HG02642 (cell line): ENCODE measurements around the gene SLC2A6.
"Not testable (repeated sequence)": the region's sequence is repeated elsewhere in the genome, so short reads cannot be mapped to it uniquely, and the experiment has no call there.

Experiments used
- ATAC-seq: cut with Tn5 transposase; IDR thresholded peaks from one replicate; pipeline ENCODE4 v1.9.1; 2021; ENCODE audit warnings: mild to moderate bottlenecking; ENCODE audit not compliant: unreplicated experiment, poor library complexity

The SLC2A6 gene

DNA sequence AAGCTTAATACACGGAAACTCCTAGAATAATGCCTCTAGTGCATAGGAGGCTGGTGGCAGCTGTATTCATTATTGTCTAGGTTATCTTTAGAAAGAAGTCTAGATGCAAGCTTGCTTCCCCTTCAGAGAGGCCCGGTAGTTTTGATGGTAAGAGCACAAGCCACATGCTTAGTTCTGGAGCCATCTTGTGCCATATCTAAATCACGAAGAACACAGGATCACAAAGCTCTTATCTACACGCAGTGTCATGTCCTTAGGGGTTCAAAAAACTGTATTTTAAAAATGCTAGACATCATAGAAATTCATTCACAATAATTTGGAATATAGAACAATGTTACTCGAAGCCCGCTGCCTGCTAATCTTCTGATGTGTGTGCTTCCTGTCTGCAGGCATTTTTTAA, 12.9 kb downstream of the SLC2A6 start:
- no peak for ATAC-seq

GRCh38 chr9:133464638-133465037, 14.3 kb downstream of the SLC2A6 start:
- ATAC-seq = no peak

DNA sequence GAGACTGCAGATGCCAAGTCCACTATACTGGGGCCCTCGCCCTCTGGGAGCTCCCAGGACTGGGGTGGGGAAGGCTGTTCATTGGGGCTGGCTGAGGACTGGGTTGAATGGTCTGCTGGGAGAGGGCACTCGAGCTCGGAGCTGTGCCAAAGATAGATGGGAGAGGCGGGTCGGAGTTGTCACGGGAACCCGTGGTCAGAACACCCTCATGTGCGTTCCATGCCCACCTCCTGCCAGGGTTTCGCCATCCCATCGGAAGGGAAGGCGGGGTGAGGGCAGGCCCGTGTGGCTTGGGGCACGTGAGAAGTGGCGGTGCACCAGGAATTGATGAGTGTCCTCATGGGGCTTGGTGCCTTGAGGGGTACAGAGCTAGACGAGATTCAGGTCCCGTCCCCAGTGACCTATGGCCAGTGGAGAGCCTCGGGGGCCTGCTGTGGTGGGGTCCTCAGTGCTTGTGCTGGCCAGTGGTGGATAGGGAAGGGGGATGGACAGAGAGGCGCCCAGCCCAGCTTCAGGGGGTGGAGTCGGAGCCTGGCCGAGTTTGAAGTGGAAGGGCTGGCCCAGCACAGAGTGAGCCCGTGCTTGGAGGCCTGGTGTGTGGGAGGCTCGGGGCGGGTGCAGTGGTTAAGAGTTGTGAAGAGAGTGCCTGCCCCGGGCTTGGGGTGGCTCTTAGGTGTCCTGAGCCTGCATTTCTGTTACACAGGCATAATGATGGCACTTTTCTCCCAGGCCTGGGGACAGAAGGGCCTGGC, 14.9 kb downstream of the SLC2A6 start:
- no peak for ATAC-seq

- ATAC-seq = no peak
Measured at GRCh38 chr9:133463234-133463863, 15.6 kb downstream of the SLC2A6 start.

- ATAC-seq = no peak
Measured at GRCh38 chr9:133461975-133462374, 16.9 kb downstream of the SLC2A6 start.

- peak; percentile 19 for ATAC-seq
Measured at GRCh38 chr9:133460405-133461175, 18.3 kb downstream of the SLC2A6 start.

DNA sequence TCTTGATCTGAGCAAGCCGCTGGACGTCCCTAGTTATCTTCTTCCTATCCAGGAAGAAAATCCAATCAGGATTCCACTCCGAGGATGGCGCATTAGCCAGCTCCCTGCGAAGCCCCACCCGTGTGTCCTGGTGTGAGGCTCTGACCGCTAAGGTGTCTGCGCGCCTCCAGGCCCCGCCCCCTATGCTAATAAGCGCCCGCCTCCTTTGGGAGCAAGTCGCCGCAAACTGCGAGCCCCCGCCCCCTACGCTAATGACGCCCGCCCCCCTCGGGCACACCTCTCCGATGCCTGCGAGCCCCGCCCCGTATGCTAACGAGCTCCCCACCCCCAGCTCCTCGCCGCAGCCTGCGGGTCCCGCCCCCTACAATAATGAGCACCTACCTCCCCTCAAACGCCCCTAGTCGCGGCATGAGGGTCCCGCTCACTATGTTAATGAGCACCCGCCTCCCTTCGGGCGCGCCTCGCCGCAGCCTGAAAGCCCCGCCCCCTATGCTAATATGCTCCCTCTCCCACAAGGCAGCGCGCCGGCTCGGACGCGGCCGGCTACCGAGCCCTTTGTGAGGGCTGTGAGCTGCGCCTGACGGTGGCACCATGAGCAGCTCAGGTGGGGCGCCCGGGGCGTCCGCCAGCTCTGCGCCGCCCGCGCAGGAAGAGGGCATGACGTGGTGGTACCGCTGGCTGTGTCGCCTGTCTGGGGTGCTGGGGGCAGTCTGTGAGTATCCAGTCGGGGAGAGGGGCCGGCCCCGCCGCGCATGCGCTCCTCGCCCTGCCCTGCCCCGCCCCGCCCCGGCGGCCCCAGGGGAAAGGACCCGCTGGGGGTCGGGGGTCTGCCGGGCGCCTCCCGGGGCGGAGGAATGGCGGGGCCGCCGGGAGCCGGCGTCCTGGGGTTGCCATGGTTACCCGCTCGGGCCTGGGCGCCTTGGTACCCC, 19.2 kb downstream of the SLC2A6 start, which contains the start of gene CACFD1:
Gene CACFD1 (plus strand): TSS at position 503 of the 929 bp plus-strand sequence. CDS start 89 bp downstream, at position 592.
- ATAC-seq = peak; percentile 80

DNA sequence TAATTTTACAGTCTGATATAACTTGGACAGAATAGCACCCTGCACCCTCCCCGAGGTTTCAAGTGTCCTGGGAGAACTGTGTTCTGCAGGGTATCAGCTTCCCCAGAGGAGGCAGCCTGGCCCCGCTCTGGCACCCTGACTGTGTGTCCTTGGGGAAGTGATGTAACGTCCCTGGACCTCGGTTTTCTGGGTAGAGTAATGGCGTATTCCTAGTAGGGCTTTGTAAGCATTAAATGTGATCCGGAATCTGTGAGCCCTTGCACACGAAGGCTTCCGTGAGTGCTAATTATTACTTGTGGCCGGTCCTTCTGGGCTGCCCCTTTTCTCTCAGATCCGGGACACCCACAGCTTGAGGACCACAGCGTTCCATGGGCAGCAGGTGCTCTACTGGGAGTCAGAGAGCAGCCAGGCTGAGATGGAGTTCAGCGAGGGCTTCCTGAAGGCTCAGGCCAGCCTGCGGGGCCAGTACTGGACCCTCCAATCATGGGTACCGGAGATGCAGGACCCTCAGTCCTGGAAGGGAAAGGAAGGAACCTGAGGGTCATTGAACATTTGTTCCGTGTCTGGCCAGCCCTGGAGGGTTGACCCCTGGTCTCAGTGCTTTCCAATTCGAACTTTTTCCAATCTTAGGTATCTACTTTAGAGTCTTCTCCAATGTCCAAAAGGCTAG, 20.1 kb downstream of the SLC2A6 start:
- no peak for ATAC-seq

GRCh38 chr9:133457748-133458147, 21.2 kb downstream of the SLC2A6 start:
- ATAC-seq = no peak

DNA sequence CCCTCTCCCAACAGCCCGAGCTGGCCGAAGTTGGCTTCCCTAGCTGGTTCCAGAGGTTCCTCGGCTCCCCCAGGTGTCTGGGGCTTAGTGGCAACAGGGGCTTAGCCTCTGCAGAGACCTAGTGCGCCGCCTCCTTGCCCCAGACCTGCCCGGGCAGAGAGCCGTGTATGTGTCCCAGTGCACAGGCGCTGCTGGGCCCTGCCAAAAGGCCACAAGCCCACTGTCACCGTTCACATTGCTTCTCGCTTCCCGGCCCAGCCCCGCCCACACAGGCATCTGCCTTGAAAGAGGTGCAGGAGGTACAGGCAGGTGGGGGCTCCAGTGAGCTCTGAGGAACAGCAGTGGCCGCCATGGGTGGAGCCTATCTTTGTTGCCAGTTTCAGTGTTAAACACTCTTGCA, 21.7 kb downstream of the SLC2A6 start:
- ATAC-seq = no peak

DNA sequence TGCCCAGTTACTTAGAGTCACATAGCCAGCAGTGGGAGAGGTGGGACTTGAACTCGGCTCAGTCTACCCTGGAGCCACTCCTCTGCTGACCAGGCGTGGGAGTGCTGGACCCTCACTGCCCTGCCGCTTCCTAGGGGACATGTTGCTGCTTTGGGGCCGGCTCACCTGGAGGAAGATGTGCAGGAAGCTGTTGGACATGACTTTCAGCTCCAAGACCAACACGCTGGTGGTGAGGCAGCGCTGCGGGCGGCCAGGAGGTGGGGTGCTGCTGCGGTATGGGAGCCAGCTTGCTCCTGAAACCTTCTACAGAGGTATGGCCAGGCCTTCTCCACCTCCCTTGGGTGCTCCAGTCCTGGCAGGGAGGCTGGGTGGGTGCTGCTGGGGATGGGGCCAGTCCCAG, 22.5 kb downstream of the SLC2A6 start:
- no peak for ATAC-seq

GRCh38 chr9:133455936-133456335, 23.0 kb downstream of the SLC2A6 start:
- no peak for ATAC-seq

- no peak for ATAC-seq
Measured at GRCh38 chr9:133454943-133455673, 23.8 kb downstream of the SLC2A6 start.

GRCh38 chr9:133454325-133454724, 24.6 kb downstream of the SLC2A6 start:
- no peak for ATAC-seq

DNA sequence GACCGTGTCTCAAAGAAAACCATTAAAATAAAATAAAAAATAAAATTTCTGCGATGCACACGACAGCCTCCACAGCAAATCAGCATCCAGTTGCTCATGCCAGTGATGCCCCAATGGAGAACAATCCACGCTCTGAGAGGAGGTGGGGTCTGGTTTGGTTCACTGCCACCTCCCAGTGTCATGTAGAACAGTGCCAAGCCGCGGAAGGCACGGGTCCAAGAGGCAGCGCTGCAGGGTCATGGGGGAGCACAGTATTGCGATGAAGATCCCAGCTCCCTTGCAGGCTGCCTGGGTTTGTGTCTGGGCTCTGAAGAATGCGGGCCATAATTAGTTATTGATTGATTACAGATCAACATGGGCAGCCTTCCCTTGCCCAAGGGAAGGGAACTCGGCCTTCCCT, 25.2 kb downstream of the SLC2A6 start:
- ATAC-seq = no peak

DNA sequence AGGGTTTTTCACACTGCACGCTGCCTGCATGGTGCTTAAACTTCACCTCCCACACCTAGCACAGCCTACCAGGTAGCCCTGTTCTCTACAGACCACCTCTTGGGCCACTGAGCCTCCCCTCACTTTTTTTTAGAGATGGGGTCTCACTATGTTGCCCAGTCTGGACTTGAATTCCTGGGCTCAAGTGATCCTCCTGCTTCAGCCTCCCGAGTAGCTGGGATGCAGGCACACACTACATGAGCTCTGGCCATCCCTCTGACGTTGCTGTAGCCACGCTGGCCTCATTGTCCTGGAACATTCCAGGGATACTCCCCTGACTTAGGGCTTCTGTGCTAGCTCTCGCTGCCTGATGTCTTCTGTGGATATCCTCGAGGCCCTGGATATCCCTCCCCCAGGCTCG, 26.3 kb downstream of the SLC2A6 start:
- ATAC-seq = no peak

DNA sequence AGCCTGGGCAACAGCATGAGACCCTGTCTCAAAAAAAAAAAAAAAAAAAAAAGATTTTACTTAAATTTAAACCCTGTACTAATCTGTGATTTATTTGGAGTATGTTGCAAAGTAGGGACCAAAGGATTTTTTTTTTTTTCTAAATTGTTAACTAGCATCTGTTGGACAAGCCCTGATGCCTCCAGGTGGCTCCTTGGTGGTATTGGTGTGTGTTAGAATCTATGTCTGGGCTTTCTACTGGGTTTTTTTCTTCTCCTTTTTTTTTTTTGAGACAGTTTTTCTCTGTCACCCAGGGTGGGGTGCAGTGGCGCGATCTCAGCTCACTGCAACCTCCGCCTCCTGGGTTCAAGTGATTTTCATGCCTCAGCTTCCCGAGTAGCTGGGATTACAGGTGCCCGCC, 27.0 kb downstream of the SLC2A6 start:
- ATAC-seq = not testable (repeated sequence)

GRCh38 chr9:133449760-133450159, 29.1 kb downstream of the SLC2A6 start:
- no peak for ATAC-seq

GRCh38 chr9:133448487-133448972, 30.4 kb downstream of the SLC2A6 start:
- no peak for ATAC-seq
